ENCODE results near the gene MAGI2. TPM values are rescaled to one million over a fixed set of nuclear protein-coding genes. Genes with fewer than 3 reads are reported as not detected.
A peak's percentile ranks its signal among the peaks of the same experiment; 100 is the strongest.

The MAGI2 gene
- total RNA-seq, 1 donor from 2014 or later: 5.8 TPM

DNA sequence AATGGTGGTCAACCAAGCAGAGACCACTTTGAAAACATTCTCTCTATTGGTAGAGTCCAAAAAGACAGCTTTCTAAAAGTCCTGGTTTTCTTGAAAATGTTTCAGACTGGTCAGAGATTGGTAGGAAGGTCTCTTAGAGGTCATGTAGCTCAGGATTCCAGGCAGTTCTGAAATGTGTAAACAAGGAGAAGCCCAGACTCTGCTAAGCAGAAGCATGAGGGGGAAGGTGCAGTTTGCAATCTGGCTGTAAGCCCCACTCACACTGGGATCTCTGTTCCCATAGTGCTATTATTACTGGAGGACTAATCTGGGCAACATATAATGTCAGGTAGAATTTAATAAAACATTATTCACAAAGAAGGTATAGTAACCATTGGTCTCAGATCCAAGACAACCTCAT, 101.1 kb downstream of the MAGI2 start:
- H3K27ac Mint-ChIP-seq (ENCODE audit: unreplicated experiment): no peak overlapping the region
- H3K9me3 Mint-ChIP-seq (ENCODE audit: low read depth): no peaks in the 10 kb centered on the region
- TF ChIP-seq, protein P1, sequence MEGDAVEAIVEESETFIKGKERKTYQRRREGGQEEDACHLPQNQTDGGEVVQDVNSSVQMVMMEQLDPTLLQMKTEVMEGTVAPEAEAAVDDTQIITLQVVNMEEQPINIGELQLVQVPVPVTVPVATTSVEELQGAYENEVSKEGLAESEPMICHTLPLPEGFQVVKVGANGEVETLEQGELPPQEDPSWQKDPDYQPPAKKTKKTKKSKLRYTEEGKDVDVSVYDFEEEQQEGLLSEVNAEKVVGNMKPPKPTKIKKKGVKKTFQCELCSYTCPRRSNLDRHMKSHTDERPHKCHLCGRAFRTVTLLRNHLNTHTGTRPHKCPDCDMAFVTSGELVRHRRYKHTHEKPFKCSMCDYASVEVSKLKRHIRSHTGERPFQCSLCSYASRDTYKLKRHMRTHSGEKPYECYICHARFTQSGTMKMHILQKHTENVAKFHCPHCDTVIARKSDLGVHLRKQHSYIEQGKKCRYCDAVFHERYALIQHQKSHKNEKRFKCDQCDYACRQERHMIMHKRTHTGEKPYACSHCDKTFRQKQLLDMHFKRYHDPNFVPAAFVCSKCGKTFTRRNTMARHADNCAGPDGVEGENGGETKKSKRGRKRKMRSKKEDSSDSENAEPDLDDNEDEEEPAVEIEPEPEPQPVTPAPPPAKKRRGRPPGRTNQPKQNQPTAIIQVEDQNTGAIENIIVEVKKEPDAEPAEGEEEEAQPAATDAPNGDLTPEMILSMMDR (IDR thresholded peaks at IDR 0.05): no peak
- no peaks in the 10 kb centered on the region for H3K27me3 Mint-ChIP-seq (ENCODE audit: low read depth)
- H3K4me3 Mint-ChIP-seq (ENCODE audit: unreplicated experiment): no peak overlapping the region
- no peaks in the 10 kb centered on the region for H3K36me3 Mint-ChIP-seq (ENCODE audit: low read depth)
- no peak for DNase-seq (ENCODE audit: low spot score)
- peaks cover 3% of the 10 kb centered on the region for H3K4me1 Mint-ChIP-seq (ENCODE audit: low read depth)

DNA sequence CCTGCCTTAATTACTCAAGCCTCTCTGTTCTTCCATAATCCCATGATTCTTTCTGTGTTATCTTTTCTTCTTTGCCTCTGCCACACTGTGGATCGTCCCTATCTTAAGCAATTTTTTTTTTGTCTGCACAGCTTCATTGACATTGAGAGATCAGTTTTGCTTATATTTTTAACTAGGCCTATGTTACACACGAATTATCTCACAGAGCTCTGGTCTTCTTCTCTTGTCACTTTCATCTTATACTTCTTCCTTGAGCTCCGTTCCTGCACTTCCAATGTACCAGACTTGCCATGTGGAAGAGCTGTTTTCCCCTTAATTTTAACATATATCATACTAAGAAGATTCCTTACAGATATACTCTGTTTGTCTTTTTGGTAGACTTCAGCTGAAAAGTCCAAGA, 106.1 kb downstream of the MAGI2 start:
- no peaks in the 10 kb centered on the region for H3K27me3 Mint-ChIP-seq (ENCODE audit: low read depth)

GRCh38 chr7:79341902-79342301, 111.6 kb downstream of the MAGI2 start:
- no peaks in the 10 kb centered on the region for H3K27me3 Mint-ChIP-seq (ENCODE audit: low read depth)
- DNase-seq (ENCODE audit: low spot score): no peak
- H3K4me3 Mint-ChIP-seq (ENCODE audit: unreplicated experiment): no peak overlapping the region
- TF ChIP-seq, protein P1 (IDR thresholded peaks at IDR 0.05): no peak
- H3K27ac Mint-ChIP-seq (ENCODE audit: unreplicated experiment): no peak overlapping the region
- H3K4me1 Mint-ChIP-seq (ENCODE audit: low read depth): peaks cover 6% of the 10 kb centered on the region
- H3K9me3 Mint-ChIP-seq (ENCODE audit: low read depth): no peaks in the 10 kb centered on the region
- H3K36me3 Mint-ChIP-seq (ENCODE audit: low read depth): no peaks in the 10 kb centered on the region

More for the DNA sequence above, 106.1 kb downstream of the MAGI2 start:
- TF ChIP-seq, protein P1 (IDR thresholded peaks at IDR 0.05): no peak
- H3K36me3 Mint-ChIP-seq (ENCODE audit: low read depth): no peaks in the 10 kb centered on the region
- no peak for DNase-seq (ENCODE audit: low spot score)
- H3K9me3 Mint-ChIP-seq (ENCODE audit: low read depth): no peaks in the 10 kb centered on the region
- peaks cover 2% of the 10 kb centered on the region for H3K4me1 Mint-ChIP-seq (ENCODE audit: low read depth)
- no peak overlapping the region for H3K27ac Mint-ChIP-seq (ENCODE audit: unreplicated experiment)
- H3K4me3 Mint-ChIP-seq (ENCODE audit: unreplicated experiment): no peak overlapping the region

GRCh38 chr7:79340212-79340611, 113.3 kb downstream of the MAGI2 start:
- no peak for DNase-seq (ENCODE audit: low spot score)

DNA sequence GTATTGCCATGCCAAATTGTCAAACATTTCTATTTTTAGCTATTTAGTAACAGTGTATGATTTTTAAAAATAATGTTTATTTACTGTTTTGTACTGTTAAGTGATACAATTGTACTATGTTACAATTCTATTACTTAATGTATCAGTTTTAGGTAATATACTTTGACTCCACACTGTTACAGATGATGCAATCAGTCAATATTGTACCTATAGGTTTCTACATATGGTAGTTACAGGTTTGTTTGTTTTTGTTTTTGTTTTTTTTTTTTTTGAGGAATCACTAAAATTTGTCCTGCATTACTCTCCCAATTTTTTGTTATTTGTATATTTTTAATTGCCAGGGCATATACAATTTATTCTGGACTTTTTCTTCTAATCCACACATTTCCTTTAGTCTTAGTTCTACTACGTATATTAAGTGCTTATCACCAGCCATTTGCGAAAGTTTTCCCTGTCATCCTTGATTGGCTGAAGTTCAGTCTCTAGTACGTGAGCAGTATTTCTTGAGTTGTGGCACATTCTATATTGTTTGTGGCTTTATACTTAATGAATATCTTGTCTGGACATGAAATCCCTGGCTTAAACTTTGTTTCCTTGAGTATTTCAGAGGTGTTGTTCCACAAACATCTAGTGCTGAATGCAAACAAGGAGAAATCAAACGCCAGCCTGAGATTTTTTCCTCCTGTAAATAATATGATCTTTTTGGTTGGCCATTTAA, 114.1 kb downstream of the MAGI2 start:
- Mint-ChIP-seq H3K4me3 (ENCODE audit: unreplicated experiment) (no peak overlapping the region), H3K9me3 (ENCODE audit: low read depth) (no peaks in the 10 kb centered on the region), H3K36me3 (ENCODE audit: low read depth) (no peaks in the 10 kb centered on the region), H3K27ac (ENCODE audit: unreplicated experiment) (no peak overlapping the region), H3K27me3 (ENCODE audit: low read depth) (peaks cover 1% of the 10 kb centered on the region), H3K4me1 (ENCODE audit: low read depth) (peaks cover 6% of the 10 kb centered on the region)
- DNase-seq (ENCODE audit: low spot score): no peak
- TF ChIP-seq, protein P1 (IDR thresholded peaks at IDR 0.05): no peak

More at GRCh38 chr7:79340212-79340611, 113.3 kb downstream of the MAGI2 start:
- Mint-ChIP-seq H3K27me3 (ENCODE audit: low read depth) (peaks cover under 1% of the 10 kb centered on the region), H3K9me3 (ENCODE audit: low read depth) (no peaks in the 10 kb centered on the region), H3K36me3 (ENCODE audit: low read depth) (no peaks in the 10 kb centered on the region), H3K4me3 (ENCODE audit: unreplicated experiment) (no peak overlapping the region), H3K4me1 (ENCODE audit: low read depth) (peaks cover 6% of the 10 kb centered on the region), H3K27ac (ENCODE audit: unreplicated experiment) (peak overlapping the region; percentile 39)
- TF ChIP-seq, protein P1 (IDR thresholded peaks at IDR 0.05): no peak

All from chondrocyte (in vitro differentiated cells).